Calu3 (cell line): ENCODE data around the gene MAD1L1. TPM values are rescaled to one million over a fixed set of nuclear protein-coding genes. Genes with fewer than 3 reads are reported as not detected.

Experiments
- BruUV-seq: library from RNA; stranded (reverse); fragments of 400-500 nt; replicated peaks from 2 replicates; lab custom pipeline; 2021; lab: Mats Ljungman, UMichigan
- CTCF ChIA-PET: fragments of 300-600 bp; sonication (Branson Sonifier 250); formaldehyde crosslinking; loops from one replicate; lab custom pipeline; 2022; ENCODE audit warnings: antibody characterized with exemption; lab: Charles Lee
- DNase-seq: peaks from one replicate; pipeline ENCODE4 v3.0.0; 2022
- H3K27ac Mint-ChIP-seq: one replicate; pipeline ENCODE4 v1.8.0; 2022; ENCODE audit warnings: mixed read lengths; ENCODE audit not compliant: unreplicated experiment
- H3K27me3 Mint-ChIP-seq: one replicate; pipeline ENCODE4 v1.8.0; 2022; ENCODE audit warnings: mixed read lengths; ENCODE audit not compliant: unreplicated experiment
- H3K36me3 Mint-ChIP-seq: one replicate; pipeline ENCODE4 v1.8.0; 2022; ENCODE audit warnings: mild to moderate bottlenecking, moderate library complexity, mixed read lengths; ENCODE audit not compliant: insufficient read depth, unreplicated experiment
- H3K4me1 Mint-ChIP-seq: one replicate; pipeline ENCODE4 v1.8.0; 2022; ENCODE audit warnings: mild to moderate bottlenecking, low read depth, mixed read lengths; ENCODE audit not compliant: unreplicated experiment
- H3K4me3 Mint-ChIP-seq: one replicate; pipeline ENCODE4 v1.8.0; 2022; ENCODE audit warnings: mild to moderate bottlenecking, low read depth, moderate library complexity, mixed read lengths; ENCODE audit not compliant: unreplicated experiment
- H3K9me3 Mint-ChIP-seq: one replicate; pipeline ENCODE4 v1.8.0; 2022; ENCODE audit warnings: low read depth, mixed read lengths; ENCODE audit not compliant: unreplicated experiment
- CTCF ChIP-seq: fragments of 200-600 bp; IDR thresholded peaks from one replicate; pipeline ENCODE4 v1.8.0; 2022; ENCODE audit warnings: antibody characterized with exemption; ENCODE audit not compliant: unreplicated experiment
- intact Hi-C: fragments of 100-400 bp; cut with micrococcal nuclease; formaldehyde crosslinking; loops from one replicate; pipeline ENCODE4 v1.10.0; 2022; ENCODE audit not compliant: unreplicated experiment
- total RNA-seq: library from RNA; stranded (reverse); gene quantifications from 2 replicates; pipeline ENCODE4 v1.2.3, GENCODE V29; 2022

The MAD1L1 gene
- total RNA-seq, 1 experiment from 2014 or later = 86.0 TPM

- BruUV-seq = no TSS peak
- intact Hi-C loops = no loop called here
- CTCF ChIA-PET = no interaction called here
- TF ChIP-seq CTCF = no peak
- Mint-ChIP-seq H3K4me3 (no peak overlapping the region), H3K36me3 (peaks cover 6% of the 10 kb centered on the region), H3K4me1 (no peaks in the 10 kb centered on the region), H3K9me3 (no peaks in the 10 kb centered on the region), H3K27ac (no peak overlapping the region), H3K27me3 (no peaks in the 10 kb centered on the region)
- DNase-seq = no peak
These were observed 385.3 kb downstream of the MAD1L1 start for GRCh38 chr7:1847260-1848001.

- no peak overlapping the region for H3K27ac Mint-ChIP-seq
- intact Hi-C loops = no loop called here
- H3K4me1 Mint-ChIP-seq = no peaks in the 10 kb centered on the region
These were observed 386.2 kb downstream of the MAD1L1 start for GRCh38 chr7:1846331-1847065.

GRCh38 chr7:1845536-1846311 lies 387.0 kb downstream of the MAD1L1 start:
- Mint-ChIP-seq H3K27ac (no peak overlapping the region), H3K36me3 (no peaks in the 10 kb centered on the region), H3K27me3 (no peaks in the 10 kb centered on the region), H3K4me1 (no peaks in the 10 kb centered on the region), H3K4me3 (no peak overlapping the region), H3K9me3 (no peaks in the 10 kb centered on the region)
- intact Hi-C loops = no loop called here
- no peak for DNase-seq
- BruUV-seq = no TSS peak
- CTCF ChIA-PET = interaction anchor here (0.7 kb wide), 1 partner anchor 44 kb away, joined by 4 read pairs; no protein-coding TSS in a partner anchor
- TF ChIP-seq CTCF = no peak

More at GRCh38 chr7:1846331-1847065, 386.2 kb downstream of the MAD1L1 start:
- Mint-ChIP-seq H3K27me3 (no peaks in the 10 kb centered on the region), H3K36me3 (peaks cover 1% of the 10 kb centered on the region), H3K4me3 (no peak overlapping the region), H3K9me3 (no peaks in the 10 kb centered on the region)
- no peak for DNase-seq
- no TSS peak for BruUV-seq
- TF ChIP-seq CTCF = no peak
- CTCF ChIA-PET = no interaction called here

GRCh38 chr7:1844951-1845390 lies 387.8 kb downstream of the MAD1L1 start:
- intact Hi-C loops = no loop called here
- Mint-ChIP-seq H3K9me3 (no peaks in the 10 kb centered on the region), H3K27me3 (no peaks in the 10 kb centered on the region), H3K4me3 (no peak overlapping the region), H3K36me3 (no peaks in the 10 kb centered on the region), H3K27ac (no peak overlapping the region), H3K4me1 (no peaks in the 10 kb centered on the region)
- CTCF ChIA-PET = interaction anchor here (0.7 kb wide), 1 partner anchor 43 kb away, joined by 4 read pairs; no protein-coding TSS in a partner anchor
- no peak for DNase-seq
- no peak for TF ChIP-seq CTCF
- BruUV-seq = no TSS peak
